Fibroblast of peridontal ligament (primary cell): Measurements from ENCODE around the gene TAF7L.

ENCODE experiments used
- DNase-seq: peaks from one replicate; pipeline ENCODE4 v3.0.0-alpha.2; 2010; ENCODE audit errors: extremely low read depth

TAF7L gene

DNA sequence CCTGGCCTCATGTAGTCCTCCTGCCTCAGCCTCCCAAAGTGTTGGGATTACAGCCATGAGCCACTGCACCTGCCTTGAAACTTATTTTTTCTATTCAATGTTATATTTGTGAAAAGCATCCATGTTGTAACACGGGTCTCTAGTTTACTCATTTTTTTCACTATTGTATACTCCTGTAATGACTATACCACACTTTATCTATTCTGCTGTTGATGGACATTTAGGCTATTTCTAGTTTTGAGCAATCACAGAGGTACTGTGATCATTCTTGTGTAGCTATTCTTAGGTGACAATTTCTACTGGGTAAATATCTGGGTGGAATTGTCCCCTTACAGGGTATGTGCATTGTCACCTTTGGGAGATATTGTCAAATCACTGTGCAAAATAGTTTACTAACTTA is 67.9 kb downstream of the TAF7L start:
- no peak for DNase-seq

- no peak for DNase-seq
Observed at GRCh38 chrX:101220662-101221260, 70.4 kb downstream of the TAF7L start.

DNA sequence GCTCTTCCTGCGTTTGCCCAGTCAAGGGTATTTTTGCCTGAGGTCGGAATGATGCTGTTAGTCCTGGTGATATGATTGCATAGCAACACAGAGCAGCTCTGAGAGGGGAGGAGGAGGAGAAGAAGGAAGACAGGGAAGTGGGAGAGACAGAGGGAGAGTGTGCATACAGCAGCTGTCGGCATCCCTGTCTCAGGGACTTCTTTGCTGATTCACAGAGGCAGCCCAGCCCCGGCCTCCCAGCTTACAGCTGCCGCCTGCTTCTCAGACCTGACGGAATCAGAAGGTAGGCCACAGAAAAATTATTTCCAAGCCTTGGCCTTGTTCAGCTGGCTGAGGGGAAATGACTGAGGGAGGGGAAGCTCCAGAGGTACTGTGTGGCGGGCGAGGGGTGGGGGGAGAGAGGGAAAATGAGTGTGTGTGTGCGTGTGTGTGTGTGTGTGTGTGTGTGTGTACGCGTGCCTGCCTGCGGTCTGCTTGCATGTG is 71.2 kb downstream of the TAF7L start:
- peak; percentile 52 for DNase-seq

GRCh38 chrX:101219116-101219863 is 71.8 kb downstream of the TAF7L start, which contains the start of gene DRP2:
Gene DRP2 (plus strand): TSS chrX:101219786. CDS start chrX:101231648, 11,862 bp downstream.
- DNase-seq, result no peak
